Psoas muscle (tissue), 8 donors: ENCODE data around the gene RPL18A. TPM values are rescaled to one million over a fixed set of nuclear protein-coding genes. Genes with fewer than 3 reads are reported as not detected.

Experiments used
- ATAC-seq, 4 donors: fragments of 200-7000 bp; cut with Tn5 transposase; one replicate each; pipeline ENCODE4 v1.9.1; 2020; ENCODE audit warnings: moderate library complexity in 3 of 4, mild to moderate bottlenecking in 2 of 4
- DNase-seq, 2 donors: peaks; one replicate each; pipeline ENCODE4 v3.0.0-alpha.2; 2020
- H3K27ac ChIP-seq: fragments of 200-600 bp; one replicate; pipeline ENCODE4 v1.8.0; 2022
- H3K27me3 ChIP-seq, 3 donors: fragments of 200-600 bp in 1 of 3; one replicate each; pipeline versions ENCODE4 v1.6.1 to v1.8.0; 2013 to 2022; ENCODE audit warnings: low read length in 2 of 3, mild to moderate bottlenecking in 2 of 3, moderate library complexity in 1 of 3; ENCODE audit not compliant: insufficient read depth in 3 of 3
- H3K36me3 ChIP-seq, 2 donors: fragments of 200-600 bp in 1 of 2; one replicate each; pipeline versions ENCODE4 v1.6.1 to v1.8.0; 2013 to 2022; ENCODE audit warnings: low read depth in 1 of 2, mild to moderate bottlenecking in 1 of 2, moderate library complexity in 1 of 2; ENCODE audit not compliant: insufficient read depth in 1 of 2
- H3K4me1 ChIP-seq: fragments of 200-600 bp; one replicate; pipeline ENCODE4 v1.8.0; 2022
- H3K4me3 ChIP-seq: fragments of 200-600 bp; one replicate; pipeline ENCODE4 v1.8.0; 2022; ENCODE audit warnings: mild to moderate bottlenecking
- H3K9me3 ChIP-seq: fragments of 200-600 bp; one replicate; pipeline ENCODE4 v1.8.0; 2022
- CTCF ChIP-seq: fragments of 200-600 bp; IDR thresholded peaks from one replicate; pipeline ENCODE4 v1.8.0; 2022; ENCODE audit warnings: antibody characterized with exemption
- WGBS, 3 donors: extraction: QIAGEN DNeasy Blood & Tissue Kit; methylation state at CpG; one replicate each; pipeline versions ENCODE4 v1.1.6 to v1.1.7; 2013; 5-methylcytosine and 5-hydroxymethylcytosine counted together
- intact Hi-C, 2 donors: fragments of 100-400 bp; cut with DNase I; formaldehyde crosslinking; loops; one replicate each; pipeline versions ENCODE4 v1.11.0 to v1.14.2; 2022
- polyA plus RNA-seq, 3 donors: library from polyadenylated mRNA; stranded (reverse); fragments of 200-250 nt; gene quantifications; one replicate each; pipeline ENCODE4 v1.2.3, GENCODE V29; 2013
- total RNA-seq, 4 donors: library from RNA; stranded (reverse); fragmentation: NEBNext Ultra II Directional in 2 of 4; extraction: Animal tissue kit (Norgen Biotek cat#: 25700) in 2 of 4; gene quantifications; one replicate each; pipeline versions ENCODE4 v1.2.1 to v1.2.4, GENCODE V29; 2021 to 2023
- donor health status: healthy with polysubstance abuse.
- donor health status: DM: no; HTN: no; CAD: no; lungs with moderate emphysema.
- donor health status: Bipolar disorder and iron deficiency.
- donor health status: healthy.
- donor health status: DM: yes; HTN: yes; CAD: no.
- donor health status: DM: no; HTN: no; CAD: no.
- donor health status: DM: no; HTN: no; CAD: no.
- donor health status: DM: yes; HTN: yes; CAD: no.

Gene RPL18A
- total and polyA plus RNA-seq, 7 donors, result 1,164 to 3,046 (median 1,735) TPM

- Histone ChIP-seq H3K27ac (no peak overlapping the region), H3K36me3 (peaks cover 5 to 24% of the 10 kb centered on the region in 2 donors), H3K4me1 (peaks cover 4% of the 10 kb centered on the region), H3K9me3 (no peaks in the 10 kb centered on the region), H3K27me3 (peaks cover 0 to 40% (median 24%) of the 10 kb centered on the region in 3 donors), H3K4me3 (no peak overlapping the region)
- no peak for TF ChIP-seq CTCF
- intact Hi-C loops, result loop anchor here (2.0 to 10.0 kb wide), 3 partner anchors 64 to 196 kb away; partner anchors contain the start of gene CCDC124 (in 1 of the 2)
- WGBS, 3 donors, result 56 to 59% (median 57%) methylated on average over 6 of the region's 6 CpGs
- ATAC-seq (no peak), DNase-seq (no peak)
These were observed 9.0 kb downstream of the RPL18A start for GRCh38 chr19:17868669-17869068.

GRCh38 chr19:17869114-17869608, 9.5 kb downstream of the RPL18A start:
- Histone ChIP-seq H3K36me3 (peaks cover 0 to 19% of the 10 kb centered on the region in 2 donors), H3K4me3 (no peak overlapping the region), H3K27ac (no peak overlapping the region), H3K27me3 (peaks cover 0 to 45% (median 28%) of the 10 kb centered on the region in 3 donors), H3K9me3 (no peaks in the 10 kb centered on the region), H3K4me1 (no peaks in the 10 kb centered on the region)
- intact Hi-C loops, result loop anchor here (2.0 to 10.0 kb wide), 3 partner anchors 64 to 196 kb away; partner anchors contain the start of gene CCDC124 (in 1 of the 2)
- no peak for TF ChIP-seq CTCF
- WGBS, 3 donors, result 37 to 40% (median 40%) methylated on average over 11 of the region's 11 CpGs
- no peak for DNase-seq
- no peak for ATAC-seq

GRCh38 chr19:17871032-17871877, 11.5 kb downstream of the RPL18A start:
- no peaks in the 10 kb centered on the region for H3K4me1 ChIP-seq
- no peaks in the 10 kb centered on the region for H3K9me3 ChIP-seq
- TF ChIP-seq CTCF, result no peak
- no peak overlapping the region for H3K27ac ChIP-seq
- ATAC-seq (no peak), DNase-seq (no peak)
- no peak overlapping the region for H3K4me3 ChIP-seq
- H3K36me3 ChIP-seq, result no peaks in the 10 kb centered on the region
- 48 to 61% (median 56%) methylated on average over 10 of the region's 10 CpGs for WGBS, 3 donors
- intact Hi-C loops, result no loop called here
- H3K27me3 ChIP-seq, result peaks cover 0 to 65% (median 30%) of the 10 kb centered on the region in 3 donors

GRCh38 chr19:17871878-17872250, 12.2 kb downstream of the RPL18A start, which contains the start of gene SLC5A5:
TSS of gene SLC5A5 (plus strand) at chr19:17871945. CDS start at chr19:17872320, 375 bp downstream.
- Histone ChIP-seq H3K4me1 (no peaks in the 10 kb centered on the region), H3K9me3 (no peaks in the 10 kb centered on the region), H3K27ac (no peak within 1 kb of the TSS), H3K4me3 (no peak within 1 kb of the TSS), H3K27me3 (peaks cover 0 to 71% (median 30%) of the 10 kb centered on the region in 3 donors), H3K36me3 (no peaks in the 10 kb centered on the region)
- ATAC-seq, result no peak
- no peak for DNase-seq
- TF ChIP-seq CTCF, result no peak
- intact Hi-C loops, result no loop called here
- 2 to 3% (median 3%) methylated on average over 24 to 26 of the region's 26 CpGs for WGBS, 3 donors
